RCC 7860 (cell line): Measurements from ENCODE around the gene POU5F1.
A peak's percentile ranks its signal among the peaks of the same experiment; 100 is the strongest.
"Not testable (repeated sequence)": the region's sequence is repeated elsewhere in the genome, so short reads cannot be mapped to it uniquely, and the experiment has no call there.

Experiments
- DNase-seq: peaks from one replicate; pipeline ENCODE4 v3.0.0-alpha.2; 2015; ENCODE audit warnings: low spot score
- FAIRE-seq: peaks from 2 replicates; lab custom pipeline; 2012; peaks lifted over from hg19 to GRCh38; lab: Jason Lieb, UNC

The POU5F1 gene

GRCh38 chr6:31170600-31170881 lies at the start of gene POU5F1:
TSS of gene POU5F1 (minus strand) at chr6:31170682. CDS start at chr6:31170620, 62 bp downstream.
- FAIRE-seq: no peak
- DNase-seq: no peak

GRCh38 chr6:31216208-31216898 lies 45.9 kb upstream of the POU5F1 start:
- DNase-seq (no peak), FAIRE-seq (no peak)

GRCh38 chr6:31215216-31215615 lies 44.7 kb upstream of the POU5F1 start:
- FAIRE-seq, DNase-seq: not testable (repeated sequence)

- FAIRE-seq (no peak), DNase-seq (no peak)
These were observed 44.0 kb upstream of the POU5F1 start for GRCh38 chr6:31214516-31214915.

- FAIRE-seq: no peak
- DNase-seq: no peak
These were observed 40.5 kb upstream of the POU5F1 start for GRCh38 chr6:31210741-31211532.

- FAIRE-seq: no peak
These were observed 39.6 kb upstream of the POU5F1 start for GRCh38 chr6:31210123-31210522.

GRCh38 chr6:31209137-31209536 lies 38.7 kb upstream of the POU5F1 start:
- DNase-seq: no peak
- no peak for FAIRE-seq

More at GRCh38 chr6:31210123-31210522, 39.6 kb upstream of the POU5F1 start:
- no peak for DNase-seq

GRCh38 chr6:31208506-31208905 lies 38.0 kb upstream of the POU5F1 start:
- FAIRE-seq (no peak), DNase-seq (no peak)

GRCh38 chr6:31205638-31206037 lies 35.2 kb upstream of the POU5F1 start:
- FAIRE-seq (no peak), DNase-seq (no peak)

- FAIRE-seq: no peak
- peak; percentile 26 for DNase-seq
These were observed 34.3 kb upstream of the POU5F1 start for GRCh38 chr6:31204751-31205145.

GRCh38 chr6:31203345-31203979 lies 33.0 kb upstream of the POU5F1 start:
- FAIRE-seq (no peak), DNase-seq (peak; percentile 78)

GRCh38 chr6:31202259-31203166 lies 32.0 kb upstream of the POU5F1 start:
- DNase-seq (no peak), FAIRE-seq (no peak)

- not testable (repeated sequence) for FAIRE-seq, DNase-seq
These were observed 28.6 kb upstream of the POU5F1 start for GRCh38 chr6:31199105-31199452.

- FAIRE-seq (peak; percentile 31), DNase-seq (peak; percentile 70)
These were observed 27.2 kb upstream of the POU5F1 start for GRCh38 chr6:31197559-31198305.

GRCh38 chr6:31196251-31197022 lies 26.0 kb upstream of the POU5F1 start:
- not testable (repeated sequence) for FAIRE-seq, DNase-seq

GRCh38 chr6:31195308-31195979 lies 25.0 kb upstream of the POU5F1 start:
- not testable (repeated sequence) for DNase-seq, FAIRE-seq

- DNase-seq (no peak), FAIRE-seq (no peak)
These were observed 23.8 kb upstream of the POU5F1 start for GRCh38 chr6:31194061-31194834.

GRCh38 chr6:31193206-31193605 lies 22.7 kb upstream of the POU5F1 start:
- DNase-seq (no peak), FAIRE-seq (no peak)
